CD4-positive, alpha-beta T cell treated with Interleukin-10 for 1 hour (primary cell): ENCODE data around the gene ARFIP1.

Source experiments
- DNase-seq: peaks from one replicate; pipeline ENCODE4 v3.0.0-alpha.2; 2020

The ARFIP1 gene

DNA sequence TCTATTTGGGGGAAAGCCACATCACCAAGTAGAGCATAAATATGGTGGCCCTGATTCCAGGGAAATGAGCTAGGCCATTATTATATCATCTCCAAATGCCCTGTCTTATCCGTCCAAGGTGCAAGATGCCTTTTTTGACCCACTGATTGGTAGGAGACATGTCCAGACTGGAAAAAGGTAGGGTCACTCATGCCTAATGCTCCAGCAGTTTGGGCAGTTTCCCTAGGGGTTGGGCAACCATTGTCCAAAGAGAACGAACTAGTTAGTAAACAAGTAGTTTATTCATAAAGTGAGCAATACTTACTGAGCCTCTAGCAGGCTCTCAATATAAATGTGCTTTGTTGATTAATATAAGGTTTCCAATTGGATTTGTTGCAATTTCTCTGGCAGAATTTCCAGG is 162.6 kb downstream of the ARFIP1 start:
- DNase-seq: no peak

DNA sequence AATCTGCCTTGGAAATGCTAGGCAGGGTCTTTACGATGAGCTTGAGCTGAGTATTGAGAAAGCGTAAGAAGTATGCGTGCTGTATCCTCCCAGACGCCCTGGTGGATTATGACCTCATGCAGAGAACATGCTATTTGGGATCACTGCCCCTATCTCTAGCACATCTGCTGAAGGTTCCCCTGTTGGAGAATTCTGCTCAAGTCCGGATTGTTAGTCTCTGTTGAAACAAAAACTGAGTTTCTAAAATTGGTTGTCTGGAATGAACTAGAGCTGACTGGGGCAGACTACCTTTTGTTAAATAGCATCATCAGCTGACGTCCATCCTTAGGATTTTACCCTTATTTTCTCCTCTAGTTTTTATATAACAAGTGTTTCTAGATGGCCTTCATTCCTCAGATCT is 163.9 kb downstream of the ARFIP1 start:
- no peak for DNase-seq

DNA sequence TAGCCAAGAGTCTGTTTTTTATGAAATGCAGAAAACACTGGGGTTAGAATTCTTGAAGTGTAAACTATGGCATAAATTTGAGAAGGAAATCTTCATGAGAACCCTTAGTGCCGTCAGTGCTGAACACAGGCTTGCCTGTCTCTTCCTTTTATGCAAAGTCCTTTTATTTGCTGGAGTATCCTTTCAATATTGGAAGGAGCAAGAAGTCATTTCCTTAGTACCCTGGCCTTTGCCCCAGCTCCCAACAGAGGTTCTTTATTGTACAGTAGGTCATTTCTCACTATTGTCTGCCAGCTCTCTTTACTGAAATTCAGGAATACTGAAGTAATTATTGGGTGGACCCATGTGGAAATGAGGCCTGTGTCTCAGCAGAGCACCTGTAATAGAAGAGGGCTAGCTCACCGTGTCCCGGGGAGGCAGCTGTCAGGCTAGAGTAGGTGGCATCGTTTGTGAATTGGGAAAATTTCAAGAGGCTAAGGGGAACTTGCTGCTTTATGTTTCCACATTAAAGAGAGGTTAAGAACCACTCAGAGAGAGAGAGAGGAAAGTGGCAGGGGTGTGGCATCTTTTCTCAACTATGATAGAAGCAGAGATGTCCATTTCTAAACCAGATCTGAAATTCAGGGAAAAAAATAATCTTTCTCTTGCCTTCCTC is 165.0 kb downstream of the ARFIP1 start:
- no peak for DNase-seq

DNA sequence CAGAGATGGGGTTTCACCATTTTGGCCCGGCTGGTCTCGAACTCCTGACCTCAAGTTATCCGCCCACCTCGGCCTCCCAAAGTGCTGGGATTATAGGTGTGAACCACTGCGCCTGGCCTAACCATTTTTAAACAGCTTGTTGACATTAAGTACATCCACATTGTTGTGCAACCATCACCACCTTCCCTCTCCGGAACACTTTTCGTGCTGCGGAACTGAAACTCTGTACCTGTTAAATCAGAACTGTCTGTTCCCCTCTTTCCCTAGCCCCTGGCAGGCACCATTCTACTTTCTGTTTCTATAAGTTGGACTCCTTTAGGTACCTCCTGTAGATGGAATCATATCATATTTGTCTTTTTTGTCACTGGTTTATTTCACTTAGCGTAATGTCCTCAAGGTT is 165.9 kb downstream of the ARFIP1 start:
- no peak for DNase-seq

- DNase-seq: no peak
Measured at GRCh38 chr4:152946446-152946845, 166.7 kb downstream of the ARFIP1 start.

GRCh38 chr4:152947311-152947710 is 167.6 kb downstream of the ARFIP1 start:
- no peak for DNase-seq

DNA sequence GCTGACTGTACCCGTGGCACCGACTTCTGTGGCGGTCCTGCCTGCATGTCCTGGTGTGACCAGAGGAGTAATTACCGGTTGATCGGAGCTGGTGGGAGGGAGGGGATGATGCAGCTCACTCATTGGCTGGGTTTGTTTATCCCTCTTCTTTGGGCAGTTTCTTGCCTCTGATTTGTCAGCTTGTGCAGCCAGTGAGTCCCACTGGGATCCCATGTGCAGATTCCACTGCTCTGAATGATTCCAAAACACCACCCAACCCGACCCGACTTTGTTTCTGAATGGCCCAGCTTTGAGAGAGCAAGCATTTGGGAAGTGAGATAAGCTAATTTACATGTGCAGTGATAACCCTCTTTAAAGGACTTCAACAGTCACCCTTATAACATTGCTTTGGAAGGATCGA is 170.2 kb downstream of the ARFIP1 start:
- DNase-seq: no peak

GRCh38 chr4:152950402-152951274 is 170.9 kb downstream of the ARFIP1 start:
- DNase-seq: no peak

- DNase-seq: no peak
Measured at GRCh38 chr4:152951348-152951747, 171.6 kb downstream of the ARFIP1 start.

GRCh38 chr4:152953514-152953913 is 173.8 kb downstream of the ARFIP1 start:
- DNase-seq: no peak

DNA sequence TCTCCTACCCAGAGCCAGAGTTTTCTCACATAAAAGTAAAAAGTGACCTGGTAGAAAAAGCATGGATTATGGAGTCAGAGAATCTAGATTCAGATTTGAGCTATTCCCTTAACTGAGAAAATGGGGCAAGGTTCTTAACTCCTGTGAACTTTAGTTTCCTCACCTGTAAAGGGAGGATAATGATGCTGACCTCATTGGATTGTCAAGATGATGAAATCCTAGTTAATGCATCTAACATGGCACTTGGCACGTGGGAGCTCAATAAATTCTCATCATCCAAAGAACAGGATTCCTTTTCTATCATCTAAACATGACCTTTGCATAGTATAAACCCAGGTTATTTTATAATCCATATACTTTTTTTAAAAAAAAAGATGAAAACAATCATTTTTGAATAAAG is 175.0 kb downstream of the ARFIP1 start:
- DNase-seq: no peak

DNA sequence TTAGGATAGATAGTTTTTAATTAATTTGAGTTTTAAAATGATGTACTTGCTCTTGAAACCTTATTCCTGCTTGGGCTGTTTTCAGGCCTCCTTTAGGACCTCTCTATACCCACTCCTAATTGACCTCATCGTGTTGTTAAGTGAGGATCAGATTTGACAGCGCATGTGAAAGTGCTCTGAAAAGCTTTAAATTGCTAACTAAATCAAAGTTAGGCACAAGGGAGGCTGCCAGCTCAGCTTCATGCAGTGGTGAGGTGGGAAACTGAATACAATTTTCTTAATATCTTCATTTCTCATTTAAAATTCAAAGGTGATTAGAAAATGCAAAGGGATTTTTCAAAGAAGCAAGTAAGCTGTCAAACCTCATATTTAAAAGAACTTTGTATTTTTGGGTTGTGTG is 176.4 kb downstream of the ARFIP1 start:
- DNase-seq: no peak

GRCh38 chr4:152956650-152957436 is 177.1 kb downstream of the ARFIP1 start:
- no peak for DNase-seq

- no peak for DNase-seq
Measured at GRCh38 chr4:152957437-152958171, 177.8 kb downstream of the ARFIP1 start.

GRCh38 chr4:152959080-152959479 is 179.3 kb downstream of the ARFIP1 start:
- no peak for DNase-seq

DNA sequence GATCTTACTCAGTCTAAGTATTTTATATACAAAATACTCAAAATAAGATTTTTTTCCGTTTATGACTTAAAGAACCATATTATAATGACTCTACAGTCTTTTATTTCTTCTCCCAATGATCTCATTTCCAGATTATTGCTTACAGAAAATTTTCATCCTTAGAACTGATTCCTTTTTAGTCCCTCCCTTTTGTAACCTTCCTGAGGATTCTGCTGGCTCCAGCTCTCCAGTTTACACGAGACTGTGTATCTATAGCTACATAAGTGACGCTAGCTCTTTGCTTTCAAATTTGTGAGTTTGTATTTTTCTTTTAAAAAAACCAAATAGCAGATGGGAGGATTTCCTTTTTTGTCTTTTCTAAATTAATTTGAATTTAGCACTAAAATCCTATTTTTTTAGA is 180.3 kb downstream of the ARFIP1 start:
- no peak for DNase-seq

- DNase-seq: no peak
Measured at GRCh38 chr4:152961014-152961772, 181.4 kb downstream of the ARFIP1 start.

- DNase-seq: no peak
Measured at GRCh38 chr4:152961773-152962115, 182.0 kb downstream of the ARFIP1 start.
